Myocyte (in vitro differentiated cells): Measurements from ENCODE around the gene FAM47A. TPM values are rescaled to one million over a fixed set of nuclear protein-coding genes. Genes with fewer than 3 reads are reported as not detected.

Experiments used
- DNase-seq: peaks from one replicate; pipeline ENCODE4 v3.0.0-alpha.2; 2012; ENCODE audit warnings: low read depth
- polyA plus RNA-seq: library from polyadenylated mRNA; unstranded; fragments of >200 nt; gene quantifications from one replicate; pipeline ENCODE4 v1.2.1, GENCODE V29; 2012; ENCODE audit warnings: missing spikeins
- total RNA-seq: library from RNA; depleted of rRNA; stranded (reverse); fragments of >200 nt; gene quantifications from 2 replicates; pipeline ENCODE4 v1.2.3, GENCODE V29; 2014

The FAM47A gene
- not detected in 2 replicates for total RNA-seq
- polyA plus RNA-seq, result not detected

DNA sequence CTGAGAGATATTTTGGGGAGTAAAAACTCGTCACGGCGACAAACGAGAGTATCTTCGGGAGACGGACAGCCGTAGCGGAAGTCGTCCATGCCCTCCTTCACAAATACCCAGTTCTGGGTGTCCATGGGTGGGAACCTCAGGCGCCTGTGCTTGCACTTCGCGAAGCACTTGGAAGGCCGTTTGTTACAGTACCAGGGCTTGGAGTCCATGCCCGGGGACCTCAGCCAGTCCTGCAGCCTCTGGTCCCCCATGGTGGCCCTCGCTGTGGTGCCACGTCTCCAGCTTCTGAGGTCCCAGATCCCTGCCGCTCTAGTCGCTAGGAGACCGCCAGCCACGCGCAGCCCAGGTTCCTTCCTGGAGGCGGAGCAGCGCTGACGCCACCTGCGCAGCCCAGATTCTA, at the start of gene FAM47A:
Gene FAM47A (minus strand): TSS at position 287 of the 400 bp plus-strand sequence. CDS start 36 bp downstream, at position 251.
- no peak for DNase-seq

DNA sequence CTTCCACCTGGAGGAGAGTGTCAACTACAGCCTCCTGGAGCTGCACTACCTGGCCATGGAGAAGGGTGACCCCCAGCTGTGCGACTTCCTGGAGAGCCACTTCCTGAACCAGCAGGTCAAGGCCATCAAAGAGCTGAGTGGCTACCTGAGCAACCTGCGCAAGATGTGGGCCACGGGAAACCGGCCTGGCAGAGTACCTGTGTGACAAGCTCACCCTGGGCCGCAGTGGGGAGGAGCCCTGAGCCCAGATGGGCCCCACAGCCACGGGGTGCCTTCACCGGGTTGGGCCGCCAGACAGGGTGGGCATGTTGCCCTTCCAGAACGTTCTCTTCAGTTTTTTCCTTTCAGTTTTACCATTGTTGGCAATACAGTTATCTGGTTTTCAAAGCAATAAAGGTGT, 15.2 kb upstream of the FAM47A start:
- no peak for DNase-seq

DNA sequence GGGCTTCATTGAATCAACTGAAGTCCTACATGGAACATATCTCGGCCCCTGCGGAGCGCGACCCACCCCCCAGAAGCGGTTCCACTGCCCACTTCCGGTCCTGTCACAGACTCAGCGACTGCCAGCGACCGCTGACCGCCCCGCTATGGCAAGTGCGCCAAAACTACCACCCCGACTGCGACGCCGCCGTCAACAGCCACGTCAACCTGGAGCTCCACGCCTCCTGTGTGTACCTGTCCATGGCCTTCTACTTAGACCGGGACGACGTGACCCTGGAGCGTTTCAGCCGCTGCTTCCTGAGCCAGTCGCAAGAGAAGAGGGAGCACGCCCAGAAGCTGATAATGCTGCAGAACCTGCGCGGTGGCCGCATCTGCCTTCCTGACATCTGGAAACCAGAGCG, 14.8 kb upstream of the FAM47A start:
- DNase-seq, result no peak

DNA sequence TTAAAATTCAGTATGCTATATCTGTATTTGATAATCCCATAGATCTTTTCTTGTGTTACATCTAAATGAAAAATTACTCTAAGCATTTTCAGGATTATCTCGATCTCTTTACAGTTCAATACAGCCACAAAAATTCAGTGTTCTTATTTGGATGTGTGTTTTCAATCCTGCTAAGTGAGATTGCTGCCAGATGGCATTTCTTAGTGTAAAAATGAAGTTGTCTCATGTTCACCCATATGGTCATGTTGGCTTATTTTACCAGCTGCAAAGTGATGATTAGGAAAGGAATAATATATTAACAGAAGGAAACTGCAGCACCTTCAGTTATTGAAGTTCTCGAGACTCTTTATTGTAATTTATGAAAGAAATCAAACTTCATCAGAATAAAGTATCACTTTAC, 12.1 kb upstream of the FAM47A start:
- no peak for DNase-seq

DNA sequence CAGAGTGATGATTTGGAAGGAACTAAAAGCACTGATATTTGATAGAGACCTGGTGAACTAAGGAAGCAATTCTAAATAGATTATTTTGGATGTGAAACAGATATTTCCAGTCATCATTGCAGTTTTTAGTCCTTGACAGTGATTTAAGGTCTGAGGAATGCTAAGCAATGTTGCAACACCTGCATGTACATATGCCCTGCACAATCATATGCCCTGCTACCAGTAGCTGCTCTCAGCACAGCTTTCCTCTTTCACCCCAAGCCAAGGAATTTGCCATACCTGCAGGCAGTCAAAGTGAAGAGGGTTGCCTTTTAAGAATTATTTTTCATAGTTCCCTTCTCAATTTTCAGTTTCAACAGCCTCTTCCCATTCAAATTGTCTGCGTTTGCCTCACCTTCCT, 8.7 kb upstream of the FAM47A start:
- DNase-seq, result no peak

DNA sequence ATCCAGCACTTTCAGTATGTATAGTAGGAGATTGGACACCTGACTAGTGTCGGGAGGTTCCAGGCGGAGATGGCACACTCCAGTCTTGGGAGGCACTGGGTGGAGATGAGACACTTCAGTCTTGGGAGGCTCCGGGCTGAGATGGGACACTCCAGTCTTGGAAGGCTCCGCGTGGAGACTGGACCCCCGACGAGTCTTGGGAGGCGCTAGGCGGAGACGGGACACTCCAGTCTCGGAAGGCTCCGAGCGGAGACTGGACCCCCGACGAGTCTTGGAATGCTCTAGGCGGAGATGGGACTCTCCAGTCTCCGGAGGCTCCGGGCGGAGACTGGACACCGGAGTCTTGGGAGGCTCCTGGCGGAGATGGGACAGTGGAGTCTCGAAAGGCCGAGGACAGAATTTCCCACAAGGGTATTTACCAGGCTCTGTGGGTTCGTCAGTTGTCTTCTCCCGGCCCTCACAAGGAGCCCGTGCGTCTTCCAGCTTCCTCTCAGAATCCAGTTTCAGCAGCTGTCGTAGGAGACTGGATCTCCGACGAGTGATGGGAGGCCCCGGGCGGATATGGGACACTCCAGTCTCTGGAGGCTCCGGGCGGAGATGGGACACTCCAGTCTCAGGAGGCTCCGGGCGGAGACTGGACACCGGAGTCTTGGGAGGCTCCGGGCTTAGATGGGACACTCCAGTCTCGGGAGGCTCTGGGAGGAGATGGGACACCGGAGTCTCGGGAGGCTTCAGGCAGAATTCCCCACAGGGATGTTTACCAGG, 952 bp downstream of the FAM47A start:
- DNase-seq, result no peak

DNA sequence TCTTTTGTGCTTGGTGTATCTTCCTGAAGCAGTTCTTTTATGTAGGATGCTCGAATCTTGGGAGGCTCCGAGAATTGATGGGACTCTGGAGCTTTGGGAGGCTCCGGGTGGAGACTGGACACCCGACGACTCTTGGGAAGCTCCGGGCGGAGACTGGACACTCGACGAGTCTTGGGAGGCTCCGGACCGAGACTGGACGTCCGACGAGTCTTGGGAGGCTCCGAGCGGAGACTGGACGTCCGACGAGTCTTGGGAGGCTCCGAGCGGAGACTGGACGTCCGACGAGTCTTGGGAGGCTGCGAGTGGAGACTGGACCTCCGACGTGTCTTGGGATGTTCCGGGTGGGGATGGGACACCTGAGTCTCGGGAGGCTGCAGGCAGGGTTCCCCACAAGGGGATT, 1.6 kb downstream of the FAM47A start:
- no peak for DNase-seq

DNA sequence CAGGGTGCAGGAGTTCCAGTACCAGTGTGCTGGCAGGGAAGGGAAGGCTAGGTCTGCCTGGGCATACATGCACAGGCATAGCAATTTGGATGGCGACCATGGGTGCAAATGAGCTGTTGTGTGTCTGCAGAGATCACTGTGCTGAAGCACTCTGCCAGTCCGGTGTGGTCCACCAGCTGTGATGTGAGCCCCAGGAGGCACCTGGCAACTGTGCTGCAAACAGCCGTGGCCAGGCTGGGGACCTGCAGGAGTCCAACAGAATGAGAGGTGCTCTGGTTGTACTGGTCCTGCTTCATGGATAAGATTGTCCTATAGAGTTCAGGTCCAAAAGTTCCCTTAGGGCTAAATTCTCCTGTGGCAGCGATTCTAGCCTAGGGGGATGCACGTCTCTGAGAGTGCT, 6.1 kb downstream of the FAM47A start:
- no peak for DNase-seq

DNA sequence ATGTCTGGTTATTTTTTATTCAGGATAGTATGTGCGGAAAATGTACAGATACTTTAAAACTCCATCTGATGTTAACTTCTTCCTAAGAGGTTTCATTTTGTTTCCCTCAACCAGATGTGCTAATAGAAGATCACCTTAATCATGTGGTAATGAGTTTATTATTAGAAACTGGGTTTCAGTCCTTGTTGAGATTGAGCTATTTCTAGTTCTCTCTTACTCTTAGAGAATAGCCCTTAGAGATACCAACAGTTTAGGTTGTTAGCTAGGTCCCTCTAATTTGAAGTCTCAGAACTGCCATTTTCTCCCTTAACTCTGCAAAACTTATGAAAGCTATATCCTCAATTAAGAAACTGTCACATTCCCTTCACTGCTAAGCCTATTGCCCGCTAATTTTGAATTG, 13.0 kb downstream of the FAM47A start:
- DNase-seq, result no peak

DNA sequence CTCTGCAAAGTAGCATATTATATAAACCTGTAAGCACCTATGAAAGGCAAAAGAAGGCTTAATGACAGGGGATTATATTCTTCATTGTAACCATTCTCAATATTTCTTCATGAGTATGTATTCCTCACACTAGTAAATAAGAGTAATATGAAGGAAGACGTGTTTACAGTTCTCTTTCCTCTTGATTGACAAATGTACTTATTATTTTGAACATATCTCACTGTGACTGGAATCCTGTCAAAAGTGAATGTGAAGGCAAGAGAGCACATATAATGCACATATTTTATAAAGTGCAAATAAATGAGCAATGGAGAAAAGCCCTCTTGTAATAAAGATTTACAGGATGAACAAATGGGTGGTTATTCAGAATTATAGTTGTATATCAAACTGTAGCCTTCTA, 19.7 kb downstream of the FAM47A start:
- no peak for DNase-seq
